ENCODE data around the gene OR2AT4. TPM values are rescaled to one million over a fixed set of nuclear protein-coding genes. Genes with fewer than 3 reads are reported as not detected.

Gene OR2AT4
- total RNA-seq, 2 donors from 2014 or later, result not detected

GRCh38 chr11:75069473-75069872 lies 27.2 kb downstream of the OR2AT4 start:
- DNase-seq (ENCODE audit: low spot score), result no peak
- no peaks in the 10 kb centered on the region for H3K36me3 ChIP-seq
- H3K27me3 ChIP-seq, result no peaks in the 10 kb centered on the region
- no peaks in the 10 kb centered on the region for H3K9me3 ChIP-seq
- no peaks in the 10 kb centered on the region for H3K4me1 ChIP-seq
- H3K27ac ChIP-seq, result no peak overlapping the region
- no peak overlapping the region for H3K4me3 ChIP-seq
- TF ChIP-seq CTCF (IDR thresholded peaks at IDR 0.05), result no peak

- no peaks in the 10 kb centered on the region for H3K4me1 ChIP-seq
- H3K27ac ChIP-seq, result no peak overlapping the region
- H3K9me3 ChIP-seq, result no peaks in the 10 kb centered on the region
- DNase-seq (ENCODE audit: low spot score), result no peak
- no peaks in the 10 kb centered on the region for H3K36me3 ChIP-seq
- no peaks in the 10 kb centered on the region for H3K27me3 ChIP-seq
- H3K4me3 ChIP-seq, result no peak overlapping the region
- no peak for TF ChIP-seq CTCF (IDR thresholded peaks at IDR 0.05)
Measured at GRCh38 chr11:75068993-75069392, 27.7 kb downstream of the OR2AT4 start.

- Histone ChIP-seq H3K36me3 (no peaks in the 10 kb centered on the region), H3K4me3 (no peak overlapping the region), H3K27me3 (no peaks in the 10 kb centered on the region), H3K4me1 (no peaks in the 10 kb centered on the region), H3K9me3 (no peaks in the 10 kb centered on the region), H3K27ac (no peak overlapping the region)
- DNase-seq (ENCODE audit: low spot score), result no peak
- no peak for TF ChIP-seq CTCF (IDR thresholded peaks at IDR 0.05)
Measured at GRCh38 chr11:75068559-75068958, 28.1 kb downstream of the OR2AT4 start.

GRCh38 chr11:75066061-75066460 lies 30.6 kb downstream of the OR2AT4 start:
- Histone ChIP-seq H3K36me3 (no peaks in the 10 kb centered on the region), H3K27ac (no peak overlapping the region), H3K4me3 (no peak overlapping the region), H3K4me1 (no peaks in the 10 kb centered on the region), H3K27me3 (no peaks in the 10 kb centered on the region), H3K9me3 (no peaks in the 10 kb centered on the region)
- no peak for TF ChIP-seq CTCF (IDR thresholded peaks at IDR 0.05)
- DNase-seq (ENCODE audit: low spot score), result no peak

DNA sequence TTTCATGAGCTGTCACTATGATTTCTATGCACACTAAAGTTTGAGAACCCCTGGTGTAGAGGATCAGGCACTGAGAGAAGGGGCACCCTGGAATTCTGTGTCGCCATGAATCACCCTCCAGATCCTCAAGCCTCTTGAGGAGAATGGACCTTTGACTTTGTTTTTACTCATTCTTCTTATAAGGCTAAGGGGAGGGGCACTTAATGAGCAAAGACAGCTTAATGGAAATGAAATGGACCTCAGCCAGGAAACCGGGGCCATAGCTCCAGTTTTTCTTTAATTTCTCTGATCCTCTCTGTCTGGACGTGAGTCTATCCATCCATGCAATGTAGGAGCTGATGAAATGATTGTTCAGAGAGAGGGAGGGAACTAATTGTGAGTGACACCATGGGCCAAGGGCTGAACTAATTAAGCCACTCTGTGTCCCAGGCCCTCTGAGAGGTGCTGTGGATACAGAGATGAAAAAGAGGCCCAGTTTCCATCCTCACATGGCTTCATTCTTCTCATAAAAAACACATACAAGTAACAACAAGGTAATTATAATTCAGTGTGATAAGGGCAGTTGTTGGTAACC lies 32.8 kb downstream of the OR2AT4 start:
- Histone ChIP-seq H3K36me3 (no peaks in the 10 kb centered on the region), H3K9me3 (no peaks in the 10 kb centered on the region), H3K4me1 (no peaks in the 10 kb centered on the region), H3K27me3 (no peaks in the 10 kb centered on the region), H3K27ac (no peak overlapping the region), H3K4me3 (no peak overlapping the region)
- DNase-seq (ENCODE audit: low spot score), result no peak
- TF ChIP-seq CTCF (IDR thresholded peaks at IDR 0.05), result no peak

GRCh38 chr11:75059299-75059698 lies 37.4 kb downstream of the OR2AT4 start:
- Histone ChIP-seq H3K4me3 (no peak overlapping the region), H3K9me3 (no peaks in the 10 kb centered on the region), H3K36me3 (no peaks in the 10 kb centered on the region), H3K4me1 (no peaks in the 10 kb centered on the region), H3K27ac (no peak overlapping the region), H3K27me3 (no peaks in the 10 kb centered on the region)
- no peak for TF ChIP-seq CTCF (IDR thresholded peaks at IDR 0.05)
- no peak for DNase-seq (ENCODE audit: low spot score)

Measured in right atrium auricular region (tissue), 2 donors.